ENCODE results near the gene ECI2. TPM values are rescaled to one million over a fixed set of nuclear protein-coding genes. Genes with fewer than 3 reads are reported as not detected.

Gene ECI2
- total RNA-seq, 3 donors from 2014 or later = 12.5 to 14.2 (median 13.2) TPM

DNA sequence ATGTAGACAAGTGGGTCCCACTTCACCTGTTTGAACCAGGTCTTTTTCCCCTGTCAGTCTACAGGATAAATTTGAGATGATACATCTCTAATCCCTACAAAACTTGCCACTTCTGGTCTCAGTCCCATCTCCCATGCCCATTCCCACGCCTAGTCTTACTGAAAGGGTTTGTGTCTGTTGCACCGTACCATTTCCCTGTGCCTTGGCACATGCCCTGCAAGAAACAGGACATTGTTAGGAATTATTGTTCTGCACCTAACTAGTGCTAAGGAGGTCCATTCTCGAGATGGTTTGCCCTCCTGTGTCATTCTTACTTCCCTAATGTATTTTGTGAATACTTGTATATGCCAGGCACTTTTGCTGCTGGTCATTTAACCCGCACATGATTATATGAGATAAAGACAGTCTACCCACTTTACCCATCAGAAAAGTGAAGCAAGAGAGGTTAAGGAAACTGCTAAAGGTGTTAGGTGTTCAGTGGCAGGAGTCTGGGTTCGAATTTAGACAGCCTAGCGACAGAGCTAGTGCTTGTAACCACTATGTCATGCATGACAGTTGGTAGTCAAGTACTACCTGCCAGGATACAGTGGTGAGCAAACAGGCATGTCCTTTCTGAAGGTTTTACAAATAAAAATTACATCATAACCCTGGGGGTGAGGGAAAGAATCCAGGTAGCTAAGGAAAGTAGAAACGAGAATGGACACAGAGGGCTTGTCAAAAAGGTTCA lies 69.2 kb downstream of the ECI2 start:
- DNase-seq (no peak), ATAC-seq (no peak)
- no peaks in the 10 kb centered on the region for H3K4me1 Mint-ChIP-seq (ENCODE audit: low read depth)
- no peaks in the 10 kb centered on the region for H3K27me3 Mint-ChIP-seq (ENCODE audit: low read depth)
- H3K36me3 Mint-ChIP-seq (ENCODE audit: insufficient read depth) = peaks cover 13% of the 10 kb centered on the region
- H3K4me3 Mint-ChIP-seq = no peak overlapping the region
- H3K9me3 Mint-ChIP-seq = no peaks in the 10 kb centered on the region

Other genes starting within 250 kb of the ECI2 start
- gene FAM217A, start 56.4 kb downstream of the ECI2 start, total RNA-seq = not detected

Data from activated T-cell treated with anti-CD3 and anti-CD28 coated beads, Interleukin-2, amount 50 U/mL, for 4 hours (primary cell).